Heart left ventricle (tissue), 13 donors: Measurements from ENCODE around the gene PCSK6.

Source experiments
- POLR2A ChIP-seq, 2 donors: fragments of 450-650 bp; IDR thresholded peaks; one replicate each; pipeline ENCODE4 v1.6.1; 2017; ENCODE audit warnings: antibody characterized with exemption in 2 of 2, mild to moderate bottlenecking in 2 of 2, moderate library complexity in 2 of 2
- TF ChIP-seq, protein P1 (sequence below), 12 donors: fragments of 200-600 bp; sonication (generic) in 4 of 12; IDR thresholded peaks; one replicate each; pipeline versions ENCODE4 v1.5.0 to v1.8.0; 2018 to 2022; ENCODE audit warnings: antibody characterized with exemption in 12 of 12, mild to moderate bottlenecking in 5 of 12
- donor health status: ischemic (EF 13 %, LVEDD 7.1; RV severe dilation, severe dysfunction).
- donor health status: DM: no; HTN: yes; CAD: no.
- donor health status: DM: no; HTN: no; CAD: no.
- donor health status: ischemic (EF 25% LVEDD 6.9; RV normal size, moderate dysfunction).
- donor health status: ischemic (EF 25% LVEDD 5.7; RV mildly dilated, moderate dysfunction).
- donor health status: ischemic (EF 35%, LVEDD 5.7; RV mildly dilated, moderate dysfunction).
- donor health status: nonischemic (EF 11% LVEDD 7.7; RV severe dilation, severe dysfunction).
- donor health status: DM: yes; HTN: yes; CAD: no.
- donor health status: PGD.
- donor health status: ischemic (EF 29% LVEDD 5.4; RV normal size, mild dysfunction).
- donor health status: nonischemic (EF 23%, LVEDD 6.1; RV moderate dilation, normal function).

DNA sequence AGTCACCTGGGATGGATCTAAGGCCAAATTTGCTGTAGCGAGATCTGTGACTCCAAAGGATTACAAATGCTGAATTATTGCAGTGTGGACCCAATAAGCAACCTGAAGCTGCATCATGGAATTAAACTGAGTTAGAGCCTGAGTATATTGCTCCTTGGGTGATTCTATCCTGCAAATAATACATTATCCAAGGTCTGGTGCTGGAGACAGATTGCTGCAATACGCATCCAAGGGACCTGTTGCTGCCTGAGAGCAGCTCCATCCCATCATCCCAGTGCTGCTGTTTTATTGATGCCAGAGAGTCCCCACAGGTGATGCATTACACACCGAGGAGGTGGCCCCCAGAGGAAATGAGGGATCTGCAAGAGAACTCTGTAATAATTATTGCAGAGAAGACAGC is 31.6 kb upstream of the PCSK6 start:
- TF ChIP-seq POLR2A (IDR thresholded peaks at IDR 0.05) = no peak
- TF ChIP-seq, protein P1, sequence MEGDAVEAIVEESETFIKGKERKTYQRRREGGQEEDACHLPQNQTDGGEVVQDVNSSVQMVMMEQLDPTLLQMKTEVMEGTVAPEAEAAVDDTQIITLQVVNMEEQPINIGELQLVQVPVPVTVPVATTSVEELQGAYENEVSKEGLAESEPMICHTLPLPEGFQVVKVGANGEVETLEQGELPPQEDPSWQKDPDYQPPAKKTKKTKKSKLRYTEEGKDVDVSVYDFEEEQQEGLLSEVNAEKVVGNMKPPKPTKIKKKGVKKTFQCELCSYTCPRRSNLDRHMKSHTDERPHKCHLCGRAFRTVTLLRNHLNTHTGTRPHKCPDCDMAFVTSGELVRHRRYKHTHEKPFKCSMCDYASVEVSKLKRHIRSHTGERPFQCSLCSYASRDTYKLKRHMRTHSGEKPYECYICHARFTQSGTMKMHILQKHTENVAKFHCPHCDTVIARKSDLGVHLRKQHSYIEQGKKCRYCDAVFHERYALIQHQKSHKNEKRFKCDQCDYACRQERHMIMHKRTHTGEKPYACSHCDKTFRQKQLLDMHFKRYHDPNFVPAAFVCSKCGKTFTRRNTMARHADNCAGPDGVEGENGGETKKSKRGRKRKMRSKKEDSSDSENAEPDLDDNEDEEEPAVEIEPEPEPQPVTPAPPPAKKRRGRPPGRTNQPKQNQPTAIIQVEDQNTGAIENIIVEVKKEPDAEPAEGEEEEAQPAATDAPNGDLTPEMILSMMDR (IDR thresholded peaks at IDR 0.05) = no peak
